Ishikawa (cell line): ENCODE data around the gene GOLGA2.

Experiments used
- CEBPB ChIP-seq: IDR thresholded peaks from 2 replicates; pipeline ENCODE4 v1.6.1; 2012
- CREB1 ChIP-seq: IDR thresholded peaks from 2 replicates; pipeline ENCODE4 v1.6.1; 2012; ENCODE audit warnings: low read depth
- EGR1 ChIP-seq: IDR thresholded peaks from 2 replicates; pipeline ENCODE4 v1.6.1; 2012
- EP300 ChIP-seq: IDR thresholded peaks from 2 replicates; pipeline ENCODE4 v1.6.1; 2012; ENCODE audit warnings: borderline replicate concordance
- FOXM1 ChIP-seq: IDR thresholded peaks from 2 replicates; pipeline ENCODE4 v1.6.1; 2012; ENCODE audit warnings: low read depth, borderline replicate concordance
- MAX ChIP-seq: IDR thresholded peaks from 2 replicates; pipeline ENCODE4 v1.6.1; 2012
- NFIC ChIP-seq: IDR thresholded peaks from 2 replicates; pipeline ENCODE4 v1.6.1; 2012
- RAD21 ChIP-seq: IDR thresholded peaks from 2 replicates; pipeline ENCODE4 v1.6.1; 2012; ENCODE audit warnings: low read depth
- REST ChIP-seq: IDR thresholded peaks from 2 replicates; pipeline ENCODE4 v1.6.1; 2012; ENCODE audit warnings: low read depth, mild to moderate bottlenecking
- TAF1 ChIP-seq: IDR thresholded peaks from 2 replicates; pipeline ENCODE4 v1.6.1; 2012; ENCODE audit warnings: low read depth, mild to moderate bottlenecking
- TCF12 ChIP-seq: IDR thresholded peaks from 2 replicates; pipeline ENCODE4 v1.6.1; 2012; ENCODE audit warnings: low read depth
- TEAD4 ChIP-seq: IDR thresholded peaks from 2 replicates; pipeline ENCODE4 v1.6.1; 2012
- USF1 ChIP-seq: IDR thresholded peaks from 2 replicates; pipeline ENCODE4 v1.6.1; 2012
- YY1 ChIP-seq: IDR thresholded peaks from 2 replicates; pipeline ENCODE4 v1.6.1; 2012; ENCODE audit warnings: low read depth
- ZBTB7A ChIP-seq: IDR thresholded peaks from 2 replicates; pipeline ENCODE4 v1.6.1; 2012; ENCODE audit warnings: low read depth

The GOLGA2 gene

GRCh38 chr9:128246471-128246870 is 29.3 kb downstream of the GOLGA2 start:
- TF ChIP-seq USF1 (no peak), FOXM1 (no peak), NFIC (no peak), CREB1 (no peak), ZBTB7A (no peak), CEBPB (no peak), EGR1 (no peak), TEAD4 (no peak), YY1 (no peak), TAF1 (no peak), REST (no peak), TCF12 (no peak), RAD21 (no peak), MAX (no peak)

- no peak for TF ChIP-seq FOXM1
- no peak for TF ChIP-seq CEBPB
- TF ChIP-seq REST: no peak
- no peak for TF ChIP-seq EGR1
- TF ChIP-seq NFIC: no peak
- no peak for TF ChIP-seq CREB1
- no peak for TF ChIP-seq TCF12
- no peak for TF ChIP-seq YY1
- no peak for TF ChIP-seq MAX
- no peak for TF ChIP-seq TAF1
- TF ChIP-seq EP300: no peak
These were observed 30.2 kb downstream of the GOLGA2 start for GRCh38 chr9:128245421-128246151.

- TF ChIP-seq CREB1 (no peak), FOXM1 (no peak), REST (no peak), TAF1 (no peak), NFIC (no peak), EGR1 (no peak), YY1 (no peak), USF1 (no peak), CEBPB (no peak), TEAD4 (no peak), MAX (no peak), RAD21 (no peak), TCF12 (no peak), EP300 (no peak), ZBTB7A (no peak)
These were observed 31.0 kb downstream of the GOLGA2 start for GRCh38 chr9:128244837-128245231.
